C4-2B (cell line): Measurements from ENCODE around the gene OSTN.

Experiments used
- H3K27ac ChIP-seq: fragments of 450-650 bp; 2 replicates; pipeline ENCODE4 v1.5.1; 2017
- CTCF ChIP-seq: fragments of 450-650 bp; conservative IDR thresholded peaks from 2 replicates; pipeline ENCODE4 v1.5.1; 2017; ENCODE audit warnings: mild to moderate bottlenecking
- ZFX ChIP-seq: fragments of 450-650 bp; IDR thresholded peaks from 2 replicates; pipeline ENCODE4 v1.6.1; 2017

The OSTN gene

GRCh38 chr3:191240486-191240885 is 41.4 kb downstream of the OSTN start:
- no peak overlapping the region; the same call in 1 of the 2 replicates for H3K27ac ChIP-seq
- TF ChIP-seq CTCF: no peak
- TF ChIP-seq ZFX: no peak

- H3K27ac ChIP-seq: no peak overlapping the region
- no peak for TF ChIP-seq ZFX
- TF ChIP-seq CTCF: peak; percentile 68
Measured at GRCh38 chr3:191244242-191244867, 45.3 kb downstream of the OSTN start.

- H3K27ac ChIP-seq: peak overlapping the region; percentile 65
Measured at GRCh38 chr3:191246034-191246433, 47.0 kb downstream of the OSTN start.

- no peak for TF ChIP-seq ZFX
- no peak for TF ChIP-seq CTCF
- peak overlapping the region; percentile 65 for H3K27ac ChIP-seq
Measured at GRCh38 chr3:191246630-191247029, 47.6 kb downstream of the OSTN start.

DNA sequence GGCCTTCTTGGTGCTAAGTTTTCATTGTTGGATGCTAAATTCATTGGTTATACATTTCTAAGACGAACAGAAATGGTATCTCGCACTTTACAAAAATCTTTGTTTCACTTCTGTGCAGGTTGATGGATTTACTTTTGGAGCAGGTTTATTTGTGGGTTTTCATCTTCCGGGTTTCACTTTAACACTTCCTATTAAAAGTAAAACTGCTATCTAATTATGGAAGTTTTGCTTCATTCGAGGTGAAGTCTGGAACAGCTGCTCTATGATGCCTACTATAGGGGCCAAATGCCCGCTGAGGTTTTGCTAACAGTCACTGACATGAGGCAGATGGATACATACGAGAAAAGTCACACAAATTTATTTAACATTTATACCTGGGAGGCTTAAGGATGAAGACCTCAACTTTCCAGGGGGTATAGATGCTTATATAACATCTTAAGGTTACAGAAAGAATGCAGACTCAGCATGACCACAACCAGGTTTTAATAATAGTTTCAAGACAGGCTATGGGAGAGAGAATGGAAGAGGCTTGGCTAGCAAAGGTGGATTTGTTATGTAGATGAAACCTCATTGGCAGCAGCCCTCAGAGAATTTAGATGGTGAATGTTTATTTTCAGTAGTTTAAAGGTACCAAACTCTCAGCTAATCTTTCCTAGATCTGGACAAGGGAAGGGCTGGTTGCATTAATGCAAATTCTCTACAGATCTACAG is 54.2 kb downstream of the OSTN start:
- TF ChIP-seq ZFX (no peak), CTCF (no peak)
- no peak overlapping the region for H3K27ac ChIP-seq

DNA sequence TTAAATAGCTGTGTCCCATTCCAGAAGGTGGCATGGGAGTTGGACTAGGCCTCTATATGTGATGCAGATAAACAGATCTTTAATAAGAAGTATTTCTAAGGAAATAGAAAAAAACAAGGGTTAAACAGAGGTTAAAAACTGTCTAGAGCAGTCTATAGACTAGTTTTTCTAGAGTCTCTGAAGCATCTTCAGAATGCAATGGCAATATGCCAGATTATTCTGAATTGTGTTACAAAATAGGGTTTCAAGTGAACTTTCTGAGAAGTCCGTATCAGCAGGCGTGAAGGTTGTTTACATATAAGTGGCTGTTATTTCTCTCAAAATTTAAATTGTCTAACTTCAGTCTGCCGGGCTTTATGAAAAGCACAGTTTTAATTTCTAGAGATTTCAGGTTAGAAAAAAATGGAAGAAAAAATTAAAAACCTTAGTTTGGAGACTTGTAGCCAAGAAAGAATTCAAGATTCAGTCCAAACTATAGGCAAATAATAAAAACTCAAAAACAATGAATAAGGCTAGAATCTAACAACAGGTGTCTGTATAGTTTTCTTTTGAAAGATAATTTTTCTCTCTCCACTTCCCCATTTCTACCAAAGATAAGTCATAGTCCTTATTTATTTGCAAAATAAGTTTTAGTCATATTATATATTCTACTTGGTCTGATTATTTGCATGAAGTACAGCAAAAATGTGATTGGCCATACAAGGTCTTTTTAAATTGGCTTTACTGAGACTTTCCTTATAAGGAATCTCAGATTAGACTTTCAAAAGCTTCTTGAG is 55.2 kb downstream of the OSTN start:
- no peak for TF ChIP-seq ZFX
- TF ChIP-seq CTCF: no peak

GRCh38 chr3:191255156-191255555 is 56.1 kb downstream of the OSTN start:
- TF ChIP-seq CTCF: no peak
- no peak for TF ChIP-seq ZFX

More for the DNA sequence above, 55.2 kb downstream of the OSTN start:
- H3K27ac ChIP-seq: no peak overlapping the region

More at GRCh38 chr3:191255156-191255555, 56.1 kb downstream of the OSTN start:
- peak overlapping the region; percentile 19 for H3K27ac ChIP-seq
